Muscle of arm (tissue), 12 donors: ENCODE results near the gene FXYD2. TPM values are rescaled to one million over a fixed set of nuclear protein-coding genes. Genes with fewer than 3 reads are reported as not detected.
A peak's percentile ranks its signal among the peaks of the same experiment; 100 is the strongest.
"Not testable (repeated sequence)": the region's sequence is repeated elsewhere in the genome, so short reads cannot be mapped to it uniquely, and the experiment has no call there.

Experiments used
- DNase-seq: peaks from one replicate; pipeline ENCODE4 v3.0.0-alpha.2; 2013
- polyA plus RNA-seq, 12 donors: library from polyadenylated mRNA; unstranded; fragments of 120-200 nt; gene quantifications; one replicate each; pipeline ENCODE4 v1.2.1, GENCODE V29; 2013; ENCODE audit not compliant: insufficient read length in 12 of 12

Gene FXYD2
- polyA plus RNA-seq, 12 donors, result 0.46 to 2.7 (median 1.5) TPM; not detected in 2

GRCh38 chr11:117823294-117823945, 1.1 kb downstream of the FXYD2 start:
- no peak for DNase-seq

- no peak for DNase-seq
These were observed 2.2 kb downstream of the FXYD2 start for GRCh38 chr11:117822074-117823033.

- no peak for DNase-seq
These were observed 3.1 kb downstream of the FXYD2 start for GRCh38 chr11:117821431-117821830.

GRCh38 chr11:117820516-117820915, 4.0 kb downstream of the FXYD2 start:
- no peak for DNase-seq

- DNase-seq, result no peak
These were observed 4.5 kb downstream of the FXYD2 start for GRCh38 chr11:117820071-117820470.

- DNase-seq, result peak; percentile 89
These were observed 5.2 kb downstream of the FXYD2 start for GRCh38 chr11:117819096-117820040.

GRCh38 chr11:117818041-117818873, 6.3 kb downstream of the FXYD2 start:
- no peak for DNase-seq

- DNase-seq, result peak; percentile 92
These were observed 7.0 kb downstream of the FXYD2 start for GRCh38 chr11:117817368-117818040.

- DNase-seq, result no peak
These were observed 7.6 kb downstream of the FXYD2 start for GRCh38 chr11:117816846-117817367.

- DNase-seq, result no peak
These were observed 8.3 kb downstream of the FXYD2 start for GRCh38 chr11:117816151-117816741.

GRCh38 chr11:117815262-117815803, 9.2 kb downstream of the FXYD2 start:
- DNase-seq, result no peak

GRCh38 chr11:117814766-117815261, 9.7 kb downstream of the FXYD2 start:
- DNase-seq, result peak; percentile 30

GRCh38 chr11:117814204-117814765, 10.3 kb downstream of the FXYD2 start:
- DNase-seq, result no peak

GRCh38 chr11:117810056-117810451, 14.5 kb downstream of the FXYD2 start:
- DNase-seq, result not testable (repeated sequence)

- DNase-seq, result peak; percentile 77
These were observed 15.1 kb downstream of the FXYD2 start for GRCh38 chr11:117809236-117810055.

GRCh38 chr11:117808784-117809183, 15.8 kb downstream of the FXYD2 start:
- no peak for DNase-seq

- peak; percentile 85 for DNase-seq
These were observed 16.8 kb downstream of the FXYD2 start for GRCh38 chr11:117807482-117808327.
